Tibial nerve (tissue), 4 donors: Measurements from ENCODE around the gene INPP1.

Experiments
- CTCF ChIP-seq, 5 experiments: fragments of 200-600 bp in 3 of 5; fragments of 450-650 bp in 2 of 5; sonication (generic) in 3 of 5; IDR thresholded peaks; one replicate each; pipeline ENCODE4 v1.5.1; 2016 to 2019; ENCODE audit warnings: antibody characterized with exemption in 5 of 5, mild to moderate bottlenecking in 3 of 5, moderate library complexity in 2 of 5
- EP300 ChIP-seq, 2 donors: sonication (generic); formaldehyde crosslinking; IDR thresholded peaks; one replicate each; pipeline ENCODE4 v1.6.1; 2017; ENCODE audit warnings: antibody characterized with exemption in 2 of 2, mild to moderate bottlenecking in 1 of 2
- POLR2A ChIP-seq, 2 donors: fragments of 450-650 bp; IDR thresholded peaks; one replicate each; pipeline ENCODE4 v1.6.1; 2017; ENCODE audit warnings: antibody characterized with exemption in 2 of 2, mild to moderate bottlenecking in 2 of 2, moderate library complexity in 2 of 2

GRCh38 chr2:190387422-190387821 is 44.0 kb downstream of the INPP1 start:
- TF ChIP-seq POLR2A (IDR thresholded peaks at IDR 0.05) (no peak), CTCF (IDR thresholded peaks at IDR 0.05) (no peak), EP300 (IDR thresholded peaks at IDR 0.05) (no peak)
